Endodermal cell (in vitro differentiated cells): ENCODE measurements around the gene AHNAK. TPM values are rescaled to one million over a fixed set of nuclear protein-coding genes. Genes with fewer than 3 reads are reported as not detected.

Experiments used
- DNase-seq: peaks from one replicate; pipeline ENCODE4 v3.0.0-alpha.2; 2017
- H3K27ac ChIP-seq: 2 replicates; pipeline ENCODE4 v1.5.1; 2013; ENCODE audit warnings: mild to moderate bottlenecking, low read depth, low read length, moderate library complexity
- H3K27me3 ChIP-seq: 2 replicates; pipeline ENCODE4 v1.6.1; 2013; ENCODE audit warnings: mild to moderate bottlenecking, low read length, moderate library complexity; ENCODE audit not compliant: insufficient read depth, control insufficient read depth, poor library complexity, severe bottlenecking
- H3K36me3 ChIP-seq: 2 replicates; pipeline ENCODE4 v1.7.0; 2013; ENCODE audit warnings: mild to moderate bottlenecking, low read length, moderate library complexity; ENCODE audit not compliant: control insufficient read depth, insufficient read depth
- H3K4me1 ChIP-seq: one replicate; pipeline ENCODE4 v1.7.0; 2013; ENCODE audit warnings: low read length; ENCODE audit not compliant: control insufficient read depth, insufficient read depth
- H3K4me3 ChIP-seq: 2 replicates; pipeline ENCODE4 v1.5.1; 2013; ENCODE audit warnings: mild to moderate bottlenecking, low read length, moderate library complexity
- H3K9ac ChIP-seq: 2 replicates; pipeline ENCODE4 v1.6.1; 2013; ENCODE audit warnings: mild to moderate bottlenecking, low read length, moderate library complexity; ENCODE audit not compliant: poor library complexity, severe bottlenecking; ENCODE audit errors: extremely low read depth
- H3K9me3 ChIP-seq: 2 replicates; pipeline ENCODE4 v1.6.1; 2013; ENCODE audit warnings: mild to moderate bottlenecking, low read length, moderate library complexity; ENCODE audit not compliant: control insufficient read depth
- H3K27ac Mint-ChIP-seq: 2 replicates; pipeline ENCODE4 v1.8.0; 2020; ENCODE audit warnings: mixed read lengths
- H3K27me3 Mint-ChIP-seq: 2 replicates; pipeline ENCODE4 v1.8.0; 2021; ENCODE audit warnings: mild to moderate bottlenecking, mixed read lengths; ENCODE audit not compliant: insufficient read depth
- H3K36me3 Mint-ChIP-seq: 2 replicates; pipeline ENCODE4 v1.8.0; 2020; ENCODE audit warnings: low read depth, mixed read lengths
- H3K4me1 Mint-ChIP-seq: 2 replicates; pipeline ENCODE4 v1.8.0; 2020; ENCODE audit warnings: mixed read lengths
- H3K4me3 Mint-ChIP-seq: 2 replicates; pipeline ENCODE4 v1.8.0; 2020; ENCODE audit warnings: mild to moderate bottlenecking, moderate library complexity, mixed read lengths
- H3K9me3 Mint-ChIP-seq: 2 replicates; pipeline ENCODE4 v1.8.0; 2020; ENCODE audit warnings: mild to moderate bottlenecking, mixed read lengths
- WGBS, 2 experiments: methylation state at CpG; one replicate each; pipeline versions ENCODE4 v1.1.5 to v1.1.7; 2013; ENCODE audit warnings: missing lambda C conversion rate in 2 of 2, mixed read lengths in 1 of 2; ENCODE audit not compliant: insufficient coverage in 1 of 2, insufficient read length in 1 of 2; 5-methylcytosine and 5-hydroxymethylcytosine counted together
- total RNA-seq, 2 donors: library from RNA; stranded (reverse); fragmentation: NEBNext Ultra II Directional in 1 of 2; extraction: Animal tissue kit (Norgen Biotek cat#: 25700) in 1 of 2; gene quantifications; 2 replicates in 1 of 2; 3 replicates in 1 of 2; pipeline ENCODE4 v1.2.1, GENCODE V29; 2021
- TF ChIP-seq, protein P1 (sequence below): fragments of 200-600 bp; sonication (generic); conservative IDR thresholded peaks from 2 replicates; pipeline ENCODE4 v1.5.0; 2021; ENCODE audit warnings: antibody characterized with exemption, mild to moderate bottlenecking

The AHNAK gene
- total RNA-seq, 2 donors from 2014 or later: 109 to 165 TPM

DNA sequence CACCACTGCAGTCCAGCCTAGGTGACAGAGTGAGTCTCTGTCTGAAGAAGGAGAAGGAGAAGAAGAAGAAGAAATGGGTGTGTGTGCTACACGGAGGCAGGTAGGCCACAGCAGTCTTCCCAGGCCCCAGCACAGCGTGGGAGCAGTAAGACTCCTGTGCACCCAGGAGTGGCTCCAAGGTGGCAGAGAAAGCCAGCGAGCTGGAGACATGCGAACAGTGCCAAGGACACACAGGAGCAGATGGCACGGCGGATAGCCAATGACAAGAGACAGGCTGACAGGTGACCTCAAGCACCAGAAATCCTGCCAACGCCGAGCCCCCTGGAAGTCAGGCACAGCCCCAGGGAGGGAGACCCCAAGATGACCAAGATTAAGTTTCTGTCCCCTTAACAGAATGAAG, 136.8 kb downstream of the AHNAK start:
- Mint-ChIP-seq H3K27me3 (peaks cover 1% of the 10 kb centered on the region), H3K9me3 (no peaks in the 10 kb centered on the region), H3K4me3 (no peak overlapping the region), H3K4me1 (peaks cover 2% of the 10 kb centered on the region), H3K27ac (no peak overlapping the region), H3K36me3 (no peaks in the 10 kb centered on the region)
- no peaks in the 10 kb centered on the region for H3K36me3 ChIP-seq
- TF ChIP-seq, protein P1, sequence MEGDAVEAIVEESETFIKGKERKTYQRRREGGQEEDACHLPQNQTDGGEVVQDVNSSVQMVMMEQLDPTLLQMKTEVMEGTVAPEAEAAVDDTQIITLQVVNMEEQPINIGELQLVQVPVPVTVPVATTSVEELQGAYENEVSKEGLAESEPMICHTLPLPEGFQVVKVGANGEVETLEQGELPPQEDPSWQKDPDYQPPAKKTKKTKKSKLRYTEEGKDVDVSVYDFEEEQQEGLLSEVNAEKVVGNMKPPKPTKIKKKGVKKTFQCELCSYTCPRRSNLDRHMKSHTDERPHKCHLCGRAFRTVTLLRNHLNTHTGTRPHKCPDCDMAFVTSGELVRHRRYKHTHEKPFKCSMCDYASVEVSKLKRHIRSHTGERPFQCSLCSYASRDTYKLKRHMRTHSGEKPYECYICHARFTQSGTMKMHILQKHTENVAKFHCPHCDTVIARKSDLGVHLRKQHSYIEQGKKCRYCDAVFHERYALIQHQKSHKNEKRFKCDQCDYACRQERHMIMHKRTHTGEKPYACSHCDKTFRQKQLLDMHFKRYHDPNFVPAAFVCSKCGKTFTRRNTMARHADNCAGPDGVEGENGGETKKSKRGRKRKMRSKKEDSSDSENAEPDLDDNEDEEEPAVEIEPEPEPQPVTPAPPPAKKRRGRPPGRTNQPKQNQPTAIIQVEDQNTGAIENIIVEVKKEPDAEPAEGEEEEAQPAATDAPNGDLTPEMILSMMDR: no peak
- H3K4me1 ChIP-seq: peaks cover 4% of the 10 kb centered on the region
- WGBS, 2 experiments: 94% methylated on average over 6 to 8 of the region's 8 CpGs
- H3K9ac ChIP-seq: no peak overlapping the region
- no peaks in the 10 kb centered on the region for H3K9me3 ChIP-seq
- no peak for DNase-seq
- H3K27me3 ChIP-seq: no peaks in the 10 kb centered on the region
- no peak overlapping the region for H3K27ac ChIP-seq
- no peak overlapping the region for H3K4me3 ChIP-seq

DNA sequence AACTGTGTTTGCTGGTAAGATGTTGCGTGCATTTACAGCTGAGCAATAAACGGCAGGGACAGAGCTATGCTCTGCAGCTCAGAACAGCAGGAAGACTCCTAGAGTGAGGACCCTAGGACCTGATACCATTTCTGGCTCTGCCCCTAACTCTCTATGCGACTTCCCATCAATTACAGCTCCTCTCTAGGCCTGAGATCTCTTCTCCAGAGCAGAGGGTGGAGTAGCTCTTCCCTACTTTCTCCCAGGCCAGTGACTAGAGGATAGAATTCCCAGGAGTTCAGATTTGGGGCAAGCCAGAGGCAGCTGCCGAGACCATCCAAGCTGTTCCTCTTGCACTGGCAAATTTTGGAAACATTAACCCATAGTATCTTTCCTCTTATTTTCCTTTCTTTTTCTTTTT, 140.6 kb downstream of the AHNAK start:
- Histone ChIP-seq H3K27ac (no peak overlapping the region), H3K9me3 (no peaks in the 10 kb centered on the region), H3K4me3 (no peak overlapping the region), H3K9ac (no peak overlapping the region), H3K27me3 (no peaks in the 10 kb centered on the region), H3K36me3 (no peaks in the 10 kb centered on the region), H3K4me1 (peaks cover 4% of the 10 kb centered on the region)
- H3K27ac Mint-ChIP-seq: no peak overlapping the region
- H3K36me3 Mint-ChIP-seq: no peaks in the 10 kb centered on the region
- peaks cover 11% of the 10 kb centered on the region for H3K4me1 Mint-ChIP-seq
- 93 to 95% methylated on average over 3 to 4 of the region's 4 CpGs for WGBS, 2 experiments
- DNase-seq: no peak
- H3K27me3 Mint-ChIP-seq: no peaks in the 10 kb centered on the region
- H3K4me3 Mint-ChIP-seq: no peak overlapping the region
- H3K9me3 Mint-ChIP-seq: no peaks in the 10 kb centered on the region
- TF ChIP-seq, protein P1: no peak

DNA sequence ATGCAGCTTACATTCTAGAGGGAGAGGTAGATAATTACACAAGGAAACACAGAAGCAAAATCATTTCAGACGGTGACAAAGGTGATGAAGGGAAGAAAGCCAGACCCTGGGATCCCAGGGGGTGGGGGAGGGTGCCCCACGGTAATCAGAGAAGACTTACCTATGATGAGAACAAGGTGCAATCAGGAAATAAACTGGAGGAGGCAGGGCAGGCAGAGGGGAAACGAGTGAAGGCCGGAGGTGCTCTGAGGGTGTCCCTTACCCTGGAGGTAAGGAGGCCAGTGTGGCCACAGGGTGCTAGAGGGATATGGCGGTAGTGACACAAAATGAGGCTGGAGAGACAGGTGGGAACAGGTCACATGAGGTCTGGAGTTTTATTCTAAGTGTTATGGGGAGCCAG, 141.7 kb downstream of the AHNAK start:
- Mint-ChIP-seq H3K27me3 (no peaks in the 10 kb centered on the region), H3K4me1 (peaks cover 11% of the 10 kb centered on the region), H3K4me3 (no peak overlapping the region), H3K9me3 (no peaks in the 10 kb centered on the region), H3K36me3 (no peaks in the 10 kb centered on the region), H3K27ac (no peak overlapping the region)
- Histone ChIP-seq H3K4me3 (no peak overlapping the region), H3K9ac (no peak overlapping the region), H3K4me1 (peaks cover 4% of the 10 kb centered on the region), H3K27ac (no peak overlapping the region), H3K27me3 (no peaks in the 10 kb centered on the region), H3K36me3 (no peaks in the 10 kb centered on the region), H3K9me3 (no peaks in the 10 kb centered on the region)
- 87 to 92% methylated on average over 4 to 5 of the region's 5 CpGs for WGBS, 2 experiments
- TF ChIP-seq, protein P1: no peak
- no peak for DNase-seq
